Panc1 (cell line): ENCODE results near the gene ACTG1.

Source experiments
- POLR2AphosphoS5 ChIP-seq: IDR thresholded peaks from 2 replicates; pipeline ENCODE4 v1.6.1; 2012; ENCODE audit warnings: mild to moderate bottlenecking, low read depth, low read length, moderate library complexity
- SIN3A ChIP-seq: IDR thresholded peaks from 2 replicates; pipeline ENCODE4 v1.6.1; 2012; ENCODE audit warnings: low read depth, mild to moderate bottlenecking, low read length, moderate library complexity, borderline replicate concordance; ENCODE audit not compliant: insufficient read depth
- TCF7L2 ChIP-seq: IDR thresholded peaks from 2 replicates; pipeline ENCODE4 v1.6.1; 2011; ENCODE audit warnings: mild to moderate bottlenecking, low read depth, low read length, inconsistent platforms
- TF ChIP-seq, protein P1 (sequence below): fragments of 450-650 bp; IDR thresholded peaks from 2 replicates; pipeline ENCODE4 v1.5.1; 2017; ENCODE audit warnings: mild to moderate bottlenecking
- TF ChIP-seq, protein P2 (sequence below), 2 experiments: IDR thresholded peaks; 2 replicates each; pipeline ENCODE4 v1.6.1; 2011 to 2012; ENCODE audit warnings: low read depth in 2 of 2, control low read depth in 1 of 2, low read length in 1 of 2, mild to moderate bottlenecking in 1 of 2, moderate library complexity in 1 of 2; ENCODE audit not compliant: insufficient read depth in 1 of 2

DNA sequence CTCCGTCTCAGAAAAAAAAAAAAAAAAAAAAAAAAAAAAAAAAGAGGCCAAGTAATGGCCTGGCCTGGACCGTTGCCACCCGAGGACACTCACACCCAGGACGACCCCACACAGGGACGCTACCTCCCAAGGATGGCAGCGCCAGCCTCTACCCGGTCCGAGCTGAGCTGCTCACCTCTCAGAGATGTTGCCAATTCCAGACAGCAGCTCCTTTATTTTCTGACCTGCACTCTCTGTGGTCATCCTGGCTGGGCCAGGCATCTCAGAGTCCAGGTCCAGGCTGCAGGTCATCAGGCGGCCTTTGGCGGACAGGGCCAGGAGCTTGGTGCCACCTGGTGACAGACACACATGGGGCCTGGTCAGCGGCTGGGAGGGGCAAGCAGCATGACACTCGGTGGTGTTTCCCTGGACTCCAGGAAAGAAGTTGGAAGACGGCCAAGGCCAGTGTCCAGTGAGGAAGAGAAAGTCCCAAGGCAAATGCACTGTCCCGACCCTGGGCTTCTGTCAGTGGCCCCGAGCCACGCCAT is 36.5 kb upstream of the ACTG1 start:
- TF ChIP-seq SIN3A, result peak; percentile 80; the same call in 1 of the 2 replicates
- 0 out of 2 replicates have a peak, but pooled peaks have one; percentile 11 for TF ChIP-seq POLR2AphosphoS5
- TF ChIP-seq, protein P1, sequence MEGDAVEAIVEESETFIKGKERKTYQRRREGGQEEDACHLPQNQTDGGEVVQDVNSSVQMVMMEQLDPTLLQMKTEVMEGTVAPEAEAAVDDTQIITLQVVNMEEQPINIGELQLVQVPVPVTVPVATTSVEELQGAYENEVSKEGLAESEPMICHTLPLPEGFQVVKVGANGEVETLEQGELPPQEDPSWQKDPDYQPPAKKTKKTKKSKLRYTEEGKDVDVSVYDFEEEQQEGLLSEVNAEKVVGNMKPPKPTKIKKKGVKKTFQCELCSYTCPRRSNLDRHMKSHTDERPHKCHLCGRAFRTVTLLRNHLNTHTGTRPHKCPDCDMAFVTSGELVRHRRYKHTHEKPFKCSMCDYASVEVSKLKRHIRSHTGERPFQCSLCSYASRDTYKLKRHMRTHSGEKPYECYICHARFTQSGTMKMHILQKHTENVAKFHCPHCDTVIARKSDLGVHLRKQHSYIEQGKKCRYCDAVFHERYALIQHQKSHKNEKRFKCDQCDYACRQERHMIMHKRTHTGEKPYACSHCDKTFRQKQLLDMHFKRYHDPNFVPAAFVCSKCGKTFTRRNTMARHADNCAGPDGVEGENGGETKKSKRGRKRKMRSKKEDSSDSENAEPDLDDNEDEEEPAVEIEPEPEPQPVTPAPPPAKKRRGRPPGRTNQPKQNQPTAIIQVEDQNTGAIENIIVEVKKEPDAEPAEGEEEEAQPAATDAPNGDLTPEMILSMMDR, result no peak
- TF ChIP-seq, protein P2, sequence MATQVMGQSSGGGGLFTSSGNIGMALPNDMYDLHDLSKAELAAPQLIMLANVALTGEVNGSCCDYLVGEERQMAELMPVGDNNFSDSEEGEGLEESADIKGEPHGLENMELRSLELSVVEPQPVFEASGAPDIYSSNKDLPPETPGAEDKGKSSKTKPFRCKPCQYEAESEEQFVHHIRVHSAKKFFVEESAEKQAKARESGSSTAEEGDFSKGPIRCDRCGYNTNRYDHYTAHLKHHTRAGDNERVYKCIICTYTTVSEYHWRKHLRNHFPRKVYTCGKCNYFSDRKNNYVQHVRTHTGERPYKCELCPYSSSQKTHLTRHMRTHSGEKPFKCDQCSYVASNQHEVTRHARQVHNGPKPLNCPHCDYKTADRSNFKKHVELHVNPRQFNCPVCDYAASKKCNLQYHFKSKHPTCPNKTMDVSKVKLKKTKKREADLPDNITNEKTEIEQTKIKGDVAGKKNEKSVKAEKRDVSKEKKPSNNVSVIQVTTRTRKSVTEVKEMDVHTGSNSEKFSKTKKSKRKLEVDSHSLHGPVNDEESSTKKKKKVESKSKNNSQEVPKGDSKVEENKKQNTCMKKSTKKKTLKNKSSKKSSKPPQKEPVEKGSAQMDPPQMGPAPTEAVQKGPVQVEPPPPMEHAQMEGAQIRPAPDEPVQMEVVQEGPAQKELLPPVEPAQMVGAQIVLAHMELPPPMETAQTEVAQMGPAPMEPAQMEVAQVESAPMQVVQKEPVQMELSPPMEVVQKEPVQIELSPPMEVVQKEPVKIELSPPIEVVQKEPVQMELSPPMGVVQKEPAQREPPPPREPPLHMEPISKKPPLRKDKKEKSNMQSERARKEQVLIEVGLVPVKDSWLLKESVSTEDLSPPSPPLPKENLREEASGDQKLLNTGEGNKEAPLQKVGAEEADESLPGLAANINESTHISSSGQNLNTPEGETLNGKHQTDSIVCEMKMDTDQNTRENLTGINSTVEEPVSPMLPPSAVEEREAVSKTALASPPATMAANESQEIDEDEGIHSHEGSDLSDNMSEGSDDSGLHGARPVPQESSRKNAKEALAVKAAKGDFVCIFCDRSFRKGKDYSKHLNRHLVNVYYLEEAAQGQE (IDR thresholded peaks at IDR 0.05; ENCODE audit: insufficient read depth in 1 of 2, low read depth in 2 of 2, low read length in 1 of 2), result no peak
- no peak for TF ChIP-seq TCF7L2
